Suppressor macrophage treated with lipopolysaccharide for 4 hours (primary cell): ENCODE data around the gene PRPH.

Source experiments
- DNase-seq: peaks from one replicate; pipeline ENCODE4 v3.0.0-alpha.2; 2020

PRPH gene

DNA sequence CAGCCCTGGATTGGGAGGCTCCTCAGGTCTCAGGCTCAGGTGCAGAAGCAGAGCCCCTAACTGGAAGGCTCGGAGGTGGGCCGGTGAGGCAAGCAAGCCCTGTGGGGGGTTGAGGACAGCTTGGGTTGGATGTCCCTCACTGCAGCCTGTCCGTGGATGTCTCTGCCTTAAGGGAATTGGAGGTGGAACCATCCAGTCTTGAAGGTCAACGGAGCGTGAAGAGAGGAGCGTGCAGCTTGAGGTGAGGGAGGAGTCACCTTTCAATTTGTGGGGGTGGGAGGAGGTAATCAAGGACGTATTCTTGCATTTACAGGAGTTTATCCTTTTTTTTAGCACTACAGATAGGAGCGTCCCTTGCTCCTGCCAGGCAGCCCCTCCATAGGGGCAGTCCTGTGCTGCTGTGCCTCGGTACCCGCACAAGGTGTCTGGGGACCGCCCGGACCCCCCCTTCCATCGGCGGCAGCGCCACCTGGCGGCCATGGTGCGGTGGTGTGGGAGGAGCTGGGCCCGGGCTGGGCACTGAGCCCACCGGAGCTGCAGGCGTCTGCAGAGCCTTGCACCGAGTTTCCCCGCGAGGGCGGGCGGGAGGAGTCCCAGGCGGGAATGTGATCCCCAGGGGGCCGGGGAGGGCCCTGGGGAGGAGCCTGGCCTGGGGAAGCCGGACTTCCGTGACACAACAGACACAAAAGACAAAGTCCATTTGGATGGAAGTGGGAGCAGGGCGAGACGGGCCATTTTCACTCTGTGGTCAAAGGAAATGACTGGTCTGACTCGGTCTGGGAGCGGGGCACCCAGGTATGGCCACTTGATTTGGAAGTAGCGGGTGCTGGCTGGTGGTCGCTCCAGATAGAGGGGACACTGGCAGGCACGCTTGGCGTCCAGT lies 52.6 kb downstream of the PRPH start:
- DNase-seq, result peak; percentile 68
